NCI-H1417 (cell line): ENCODE data around the gene EPB42.

Experiments used
- DNase-seq, 3 experiments: peaks; one replicate each; lab custom pipeline; 2025; lab: John Stamatoyannopoulos, UW

Gene EPB42

DNA sequence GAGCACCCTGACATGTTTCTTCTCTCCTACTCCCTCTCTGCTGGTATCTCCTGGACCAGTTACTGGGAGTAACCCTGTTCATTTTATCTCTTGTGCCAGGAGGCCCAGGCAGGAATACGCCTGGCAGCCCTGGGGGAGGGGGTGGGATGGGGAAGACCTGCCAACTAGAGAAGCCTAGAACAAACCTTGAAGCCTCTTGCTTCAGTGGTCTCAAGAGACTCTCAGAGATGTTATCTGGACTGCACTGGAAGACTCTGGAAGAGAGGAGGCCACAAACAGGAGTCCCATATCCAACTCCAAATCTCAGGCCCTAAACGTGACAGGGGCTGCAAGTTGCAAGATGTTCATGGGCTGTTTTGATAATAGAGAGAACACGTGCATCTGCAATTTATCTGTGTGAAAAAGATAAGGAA, at the start of gene EPB42:
TSS of gene EPB42 (minus strand) at position 28 of the 413 bp plus-strand sequence. CDS start 193 bp downstream, outside the sequence.
- DNase-seq = no peak

GRCh38 chr15:43270113-43270665, 49.4 kb upstream of the EPB42 start:
- DNase-seq = no peak

DNA sequence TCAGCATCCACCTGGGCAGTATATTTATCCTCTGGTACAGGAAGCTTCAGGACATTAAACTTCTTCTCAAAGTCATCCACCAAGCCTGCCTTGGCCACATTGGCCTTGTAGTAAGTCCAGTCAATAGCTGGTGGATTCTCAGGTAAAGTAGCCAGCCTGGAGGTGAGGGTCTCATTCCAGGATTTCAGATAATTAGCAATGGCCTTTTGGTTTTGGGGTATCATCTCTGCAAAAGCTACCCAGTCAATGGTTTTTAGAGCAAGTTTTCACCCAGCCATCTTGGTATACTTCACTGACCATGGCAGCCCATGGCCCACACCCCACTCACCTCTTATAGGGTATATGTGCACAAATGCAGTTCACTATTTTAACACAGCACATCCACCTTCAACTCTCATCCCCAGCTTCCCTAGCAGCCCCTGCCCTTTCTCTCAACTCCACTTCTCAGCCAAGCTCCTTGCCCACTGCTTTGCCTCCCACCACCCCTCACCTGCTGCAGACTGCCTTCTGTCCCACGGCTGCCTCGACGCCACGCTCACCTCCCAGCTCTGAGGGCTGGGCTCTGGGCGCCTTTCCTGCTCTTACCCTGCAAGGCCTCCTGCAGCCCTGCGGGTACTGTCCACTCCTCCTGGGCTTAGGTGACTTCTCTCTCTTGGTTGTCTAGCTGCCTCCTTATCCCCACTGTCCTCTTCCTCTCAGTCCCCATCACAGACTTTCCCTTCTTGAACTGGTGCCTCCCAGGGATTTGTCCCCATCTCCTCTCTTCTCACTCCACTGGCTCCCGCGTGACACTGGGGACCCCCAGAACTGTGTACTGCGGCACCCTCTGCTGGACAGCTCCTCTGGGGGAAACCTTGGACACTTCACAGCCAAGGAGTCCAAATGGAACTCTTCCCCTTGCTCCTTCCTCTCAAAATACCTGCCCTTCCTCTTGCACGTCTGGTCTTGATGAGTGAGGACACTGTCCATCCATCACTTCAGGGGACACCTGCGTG, 47.6 kb upstream of the EPB42 start:
- no peak for DNase-seq

- DNase-seq = no peak
Measured at GRCh38 chr15:43267439-43267838, 46.6 kb upstream of the EPB42 start.

DNA sequence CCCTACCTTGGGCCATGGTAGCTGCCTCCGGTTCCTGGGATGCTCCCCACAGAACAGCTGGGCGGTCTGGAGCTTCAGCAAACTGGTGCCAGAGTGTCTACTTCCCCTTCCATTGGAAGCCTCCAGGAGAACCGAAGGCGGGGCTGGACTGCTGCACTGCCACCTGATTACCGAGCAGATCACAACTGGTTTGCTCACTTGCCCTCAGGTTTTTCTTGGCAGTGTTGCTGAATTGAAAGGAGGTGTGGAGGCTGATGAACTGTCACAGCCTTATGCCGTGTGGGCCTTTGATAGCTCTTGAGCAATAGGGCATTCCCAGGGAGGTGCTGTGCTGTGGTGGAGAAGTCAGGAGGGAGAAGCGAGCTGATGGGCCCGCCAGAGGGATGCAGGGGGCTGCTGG, 46.0 kb upstream of the EPB42 start, which contains the start of gene TGM5:
TSS of gene TGM5 (minus strand) at position 95 of the 400 bp plus-strand sequence. CDS start at position 16, 79 bp downstream.
- no peak for DNase-seq

- no peak for DNase-seq
Measured at GRCh38 chr15:43266386-43266785, 45.6 kb upstream of the EPB42 start.

- DNase-seq = no peak
Measured at GRCh38 chr15:43260011-43260615, 39.3 kb upstream of the EPB42 start.

- DNase-seq = no peak
Measured at GRCh38 chr15:43258781-43259180, 38.0 kb upstream of the EPB42 start.

GRCh38 chr15:43256341-43256740, 35.5 kb upstream of the EPB42 start:
- DNase-seq = no peak

DNA sequence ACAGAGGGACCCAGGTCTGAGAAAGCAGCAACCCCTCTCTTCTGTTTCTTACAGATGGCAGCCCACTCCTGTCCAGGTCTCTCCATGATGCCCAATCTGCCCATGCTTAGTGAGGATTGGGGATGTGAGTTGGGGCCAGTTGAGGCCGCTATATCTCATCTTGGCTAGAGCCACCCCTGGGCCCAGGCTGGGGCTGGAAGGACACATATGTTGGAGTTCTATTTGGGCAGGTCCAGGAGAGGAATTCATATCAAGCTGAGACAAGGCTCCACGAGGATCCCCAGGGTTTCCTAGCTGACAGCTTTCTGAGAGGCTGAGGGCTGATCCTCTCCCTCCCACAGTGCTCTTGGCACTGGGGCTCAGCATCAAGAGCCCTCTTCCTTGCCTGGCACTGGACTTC, 34.6 kb upstream of the EPB42 start:
- DNase-seq = no peak

- no peak for DNase-seq
Measured at GRCh38 chr15:43253431-43254403, 32.9 kb upstream of the EPB42 start.

- no peak for DNase-seq
Measured at GRCh38 chr15:43251871-43252250, 31.0 kb upstream of the EPB42 start.

- DNase-seq = no peak
Measured at GRCh38 chr15:43251185-43251870, 30.5 kb upstream of the EPB42 start.

DNA sequence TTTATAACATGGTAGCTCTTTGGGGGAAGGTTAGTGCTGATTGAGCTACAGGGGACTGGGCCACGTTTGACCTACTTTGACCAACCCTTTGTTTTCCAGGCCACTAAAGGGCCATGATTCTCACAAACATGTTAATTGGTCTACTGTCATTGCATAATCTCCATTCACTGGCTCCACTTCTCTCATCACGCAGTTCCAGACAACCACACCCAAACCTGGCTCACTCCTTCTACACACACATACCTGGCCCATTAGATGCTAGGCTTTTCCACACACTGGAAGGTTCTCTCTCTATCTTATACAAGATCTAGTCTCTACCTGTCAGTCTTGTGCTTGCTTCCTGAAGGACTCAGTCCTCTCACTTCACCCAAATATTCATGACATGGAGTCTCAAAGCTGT, 30.0 kb upstream of the EPB42 start:
- DNase-seq = no peak

- DNase-seq = no peak
Measured at GRCh38 chr15:43249699-43250203, 28.9 kb upstream of the EPB42 start.

- no peak for DNase-seq
Measured at GRCh38 chr15:43249236-43249635, 28.4 kb upstream of the EPB42 start.

DNA sequence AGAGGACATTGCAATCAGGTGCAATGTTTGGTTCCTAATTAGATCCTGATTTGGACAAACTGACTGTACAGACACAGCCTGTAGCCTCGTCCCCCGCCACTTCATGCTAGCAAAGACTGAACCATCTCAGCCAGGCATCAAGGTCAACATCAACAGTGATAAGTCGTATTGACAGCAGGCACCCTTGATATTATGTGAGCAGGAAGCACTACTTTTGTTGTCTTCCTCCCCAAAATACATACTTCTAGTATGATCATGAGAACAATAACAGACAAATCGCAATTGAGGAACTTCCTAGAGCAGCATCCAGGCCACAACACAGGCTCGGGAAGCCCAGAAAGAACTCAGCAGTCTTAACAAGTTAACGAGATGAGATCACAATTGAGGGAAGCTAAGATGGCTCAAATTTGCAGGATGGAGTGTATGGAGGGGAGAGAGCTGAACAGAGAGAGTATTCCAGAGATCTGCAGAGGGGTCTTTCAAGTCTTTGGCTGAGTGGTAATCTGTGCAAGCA, 25.5 kb upstream of the EPB42 start:
- no peak for DNase-seq

GRCh38 chr15:43244092-43244491, 23.3 kb upstream of the EPB42 start:
- DNase-seq = no peak

GRCh38 chr15:43243020-43243645, 22.3 kb upstream of the EPB42 start:
- DNase-seq = no peak

DNA sequence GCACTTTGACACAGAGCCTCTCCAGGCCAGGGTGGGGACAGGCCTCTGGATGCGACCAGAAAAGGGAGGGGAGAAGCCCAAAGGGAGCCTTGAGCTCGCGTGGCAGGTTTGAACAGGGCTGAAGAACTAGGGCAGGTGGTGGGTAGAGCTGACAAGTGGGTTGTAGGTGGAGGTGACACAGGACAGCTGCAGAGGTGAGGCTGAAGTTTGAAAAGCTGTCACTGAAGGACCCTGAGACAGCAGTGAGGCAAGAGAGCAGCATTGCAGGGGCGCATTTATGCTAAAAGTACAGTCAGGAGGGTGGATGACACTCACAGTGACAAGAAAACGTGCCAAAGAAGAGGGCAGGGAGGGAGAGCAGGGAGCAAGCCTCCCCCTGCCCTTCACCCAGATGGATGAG, 21.8 kb upstream of the EPB42 start:
- peak in 1 of 3 experiments; percentile 2 for DNase-seq
